CD4-positive, alpha-beta T cell (primary cell): ENCODE data around the gene MBTD1. TPM values are rescaled to one million over a fixed set of nuclear protein-coding genes. Genes with fewer than 3 reads are reported as not detected.
A peak's percentile ranks its signal among the peaks of the same experiment; 100 is the strongest.

Experiments
- ATAC-seq: fragments of 200-7000 bp; cut with Tn5 transposase; one replicate; pipeline ENCODE4 v1.10.0; 2022; ENCODE audit warnings: mild to moderate bottlenecking; ENCODE audit not compliant: poor library complexity
- CTCF ChIA-PET: fragments of 350-600 bp; sonication (Branson Sonifier 250); formaldehyde crosslinking; loops from one replicate; lab custom pipeline; 2021; ENCODE audit warnings: antibody characterized with exemption, inconsistent platforms; lab: Charles Lee
- POLR2A ChIA-PET: fragments of 350-600 bp; sonication (Branson Sonifier 250); formaldehyde crosslinking; loops from one replicate; lab custom pipeline; 2021; ENCODE audit warnings: antibody characterized with exemption, inconsistent platforms; lab: Charles Lee
- DNase-seq, 14 experiments: peaks; one replicate each; pipeline ENCODE4 v3.0.0-alpha.2; 2013 to 2020; ENCODE audit warnings: mixed read lengths in 2 of 14
- H3K27ac ChIP-seq, 2 donors: one replicate each; pipeline versions ENCODE4 v1.5.1 to v1.7.0; 2013; ENCODE audit warnings: low read length in 2 of 2, low read depth in 1 of 2, mild to moderate bottlenecking in 1 of 2
- H3K27me3 ChIP-seq, 2 experiments: 1 replicate in 1 of 2; 2 replicates in 1 of 2; pipeline versions ENCODE4 v1.6.1 to v1.7.0; 2013; ENCODE audit warnings: low read length in 2 of 2, control low read depth in 1 of 2, mild to moderate bottlenecking in 1 of 2, moderate library complexity in 1 of 2; ENCODE audit not compliant: insufficient read depth in 2 of 2, control insufficient read depth in 1 of 2
- H3K36me3 ChIP-seq: one replicate; pipeline ENCODE4 v1.6.1; 2013; ENCODE audit warnings: low read length, control low read depth; ENCODE audit not compliant: insufficient read depth
- H3K4me1 ChIP-seq: one replicate; pipeline ENCODE4 v1.6.1; 2013; ENCODE audit warnings: low read length, control low read depth; ENCODE audit not compliant: insufficient read depth
- H3K4me3 ChIP-seq: one replicate; pipeline ENCODE4 v1.5.1; 2013; ENCODE audit warnings: mild to moderate bottlenecking, low read length, moderate library complexity
- H3K9me3 ChIP-seq, 2 experiments: 1 replicate in 1 of 2; 2 replicates in 1 of 2; pipeline versions ENCODE4 v1.6.1 to v1.7.0; 2013; ENCODE audit warnings: low read length in 2 of 2, mild to moderate bottlenecking in 2 of 2, control low read depth in 1 of 2, moderate library complexity in 1 of 2; ENCODE audit not compliant: control insufficient read depth in 1 of 2, insufficient read depth in 1 of 2
- H3K27ac Mint-ChIP-seq: one replicate; pipeline ENCODE4 v1.8.0; 2020; ENCODE audit warnings: mixed read lengths
- H3K27me3 Mint-ChIP-seq: one replicate; pipeline ENCODE4 v1.8.0; 2021; ENCODE audit warnings: mixed read lengths
- H3K36me3 Mint-ChIP-seq: one replicate; pipeline ENCODE4 v1.8.0; 2021; ENCODE audit warnings: low read depth, mixed read lengths
- H3K4me1 Mint-ChIP-seq: one replicate; pipeline ENCODE4 v1.8.0; 2021; ENCODE audit warnings: low read depth, mixed read lengths
- H3K4me3 Mint-ChIP-seq: one replicate; pipeline ENCODE4 v1.8.0; 2020; ENCODE audit warnings: mild to moderate bottlenecking, mixed read lengths
- H3K9me3 Mint-ChIP-seq: one replicate; pipeline ENCODE4 v1.8.0; 2020; ENCODE audit warnings: mixed read lengths
- CTCF ChIP-seq: fragments of 200-600 bp; IDR thresholded peaks from one replicate; pipeline ENCODE4 v1.8.0; 2022; ENCODE audit warnings: antibody characterized with exemption, mild to moderate bottlenecking
- intact Hi-C, 2 experiments: fragments of 100-400 bp; cut with DNase I in 1 of 2; cut with micrococcal nuclease in 1 of 2; formaldehyde crosslinking; loops; one replicate each; pipeline versions ENCODE4 v1.15.1 to v1.9.0; 2023 to 2025; cut with DNase I, micrococcal nuclease
- total RNA-seq, 174 experiments: library from RNA in 2 of 174; stranded (reverse) in 2 of 174; gene quantifications; one replicate each; pipeline ENCODE4 v1.2.3 and lab custom pipeline; 2021 to 2026

Gene MBTD1
- total RNA-seq, 2 experiments from 2014 or later = 23.0 TPM

GRCh38 chr17:51166198-51166986 lies 93.5 kb downstream of the MBTD1 start, which contains the start of gene NME2:
NME2 (plus strand) TSS chr17:51166411; CDS start chr17:51166831, 420 bp downstream.
- Histone ChIP-seq H3K9me3 (no peaks in the 10 kb centered on the region), H3K27ac (peak within 1 kb of the TSS; percentile 50 to 70), H3K36me3 (peaks cover 33% of the 10 kb centered on the region), H3K27me3 (no peaks in the 10 kb centered on the region), H3K4me1 (peaks cover 20% of the 10 kb centered on the region), H3K4me3 (peak within 1 kb of the TSS; percentile 76)
- Mint-ChIP-seq H3K4me1 (peaks cover 20% of the 10 kb centered on the region), H3K27me3 (no peaks in the 10 kb centered on the region), H3K9me3 (no peaks in the 10 kb centered on the region), H3K36me3 (peaks cover 54% of the 10 kb centered on the region), H3K27ac (peak within 1 kb of the TSS; percentile 93), H3K4me3 (peak within 1 kb of the TSS; percentile 95)
- TF ChIP-seq CTCF = no peak
- intact Hi-C loops = loop anchor here (5.0 kb wide), 4 partner anchors 91 to 459 kb away; partner anchors contain the start of genes ANKRD40 (in 1 of the 2), MBTD1 (in 1 of the 2) and UTP18 (in 1 of the 2)
- ChIA-PET POLR2A (interaction anchor here (0.9 to 2.1 kb wide), 8 partner anchors 12 to 384 kb away, joined by 3 to 16 read pairs (median 4); partner anchors contain the start of genes NME1, SPAG9 and TOB1), CTCF (interaction anchor here (1.2 to 1.6 kb wide), 2 partner anchors 12 to 13 kb away, joined by 3 to 5 read pairs; partner anchors contain the start of gene NME1)
- DNase-seq (peak; percentile 24 to 83 (median 50)), ATAC-seq (peak; percentile 69)

- CTCF ChIA-PET = interaction anchor here (0.6 to 1.6 kb wide), 3 partner anchors 9 to 12 kb away, joined by 3 to 5 read pairs (median 3); partner anchors contain the start of gene NME1
- peak overlapping the region in 1 of 2 donors; percentile 70 for H3K27ac ChIP-seq
- peak overlapping the region; percentile 76 for H3K4me3 ChIP-seq
- POLR2A ChIA-PET = interaction anchor here (0.9 to 2.1 kb wide), 8 partner anchors 11 to 383 kb away, joined by 3 to 16 read pairs (median 4); partner anchors contain the start of genes NME1, SPAG9 and TOB1
- H3K4me1 ChIP-seq = peaks cover 20% of the 10 kb centered on the region
- Mint-ChIP-seq H3K4me3 (peak overlapping the region; percentile 95), H3K9me3 (no peaks in the 10 kb centered on the region), H3K27ac (peak overlapping the region; percentile 93), H3K36me3 (peaks cover 53% of the 10 kb centered on the region), H3K27me3 (no peaks in the 10 kb centered on the region), H3K4me1 (peaks cover 20% of the 10 kb centered on the region)
- DNase-seq (peak in 6 of 14 experiments; percentile 3 to 41 (median 10)), ATAC-seq (peak; percentile 31)
- intact Hi-C loops = loop anchor here (5.0 kb wide), 4 partner anchors 92 to 458 kb away; partner anchors contain the start of genes ANKRD40 (in 1 of the 2), MBTD1 (in 1 of the 2) and UTP18 (in 1 of the 2)
- H3K9me3 ChIP-seq = no peaks in the 10 kb centered on the region
- no peak for TF ChIP-seq CTCF
- peaks cover 32% of the 10 kb centered on the region for H3K36me3 ChIP-seq
- H3K27me3 ChIP-seq = no peaks in the 10 kb centered on the region
Observed at GRCh38 chr17:51165680-51166197, 94.1 kb downstream of the MBTD1 start.
